H1 (cell line): Measurements from ENCODE around the gene GSE1. TPM values are rescaled to one million over a fixed set of nuclear protein-coding genes. Genes with fewer than 3 reads are reported as not detected.

Experiments
- CTCF ChIA-PET: fragments of 300-600 bp; sonication (Branson Sonifier 250); formaldehyde crosslinking; loops from one replicate; lab custom pipeline; 2021; ENCODE audit not compliant: partially characterized antibody; lab: Charles Lee
- POLR2A ChIA-PET: fragments of 300-600 bp; sonication (Branson Sonifier 250); formaldehyde crosslinking; loops from one replicate; lab custom pipeline; 2021; ENCODE audit warnings: inconsistent platforms; ENCODE audit not compliant: partially characterized antibody; lab: Charles Lee
- DNase-seq, 2 experiments: peaks; one replicate each; pipeline versions ENCODE4 v3.0.0 to v3.0.0-alpha.2; 2010 to 2022; ENCODE audit warnings: low spot score in 2 of 2, low read depth in 1 of 2, mixed read lengths in 1 of 2
- FAIRE-seq: peaks from 2 replicates; lab custom pipeline; 2011; peaks lifted over from hg19 to GRCh38; lab: Jason Lieb, UNC
- H2AFZ ChIP-seq: 2 replicates; pipeline ENCODE4 v1.8.1; 2012; ENCODE audit warnings: low read length, inconsistent platforms
- H2AK5ac ChIP-seq: 2 replicates; pipeline ENCODE4 v1.6.1; 2013; ENCODE audit warnings: low read depth, low read length
- H2BK120ac ChIP-seq: replicated peaks from 2 replicates; pipeline ENCODE3; 2013; ENCODE audit warnings: low read depth, low read length, inconsistent platforms
- H2BK12ac ChIP-seq: 2 replicates; pipeline ENCODE4 v1.6.1; 2013; ENCODE audit warnings: low read depth, low read length
- H2BK15ac ChIP-seq: 2 replicates; pipeline ENCODE4 v1.6.1; 2013; ENCODE audit warnings: low read length
- H2BK20ac ChIP-seq: 2 replicates; pipeline ENCODE4 v1.6.1; 2013; ENCODE audit warnings: low read length
- H2BK5ac ChIP-seq: 2 replicates; pipeline ENCODE4 v1.6.1; 2013; ENCODE audit warnings: low read depth, low read length
- H3K14ac ChIP-seq: 2 replicates; pipeline ENCODE4 v1.6.1; 2013; ENCODE audit warnings: inconsistent platforms; ENCODE audit not compliant: insufficient read length
- H3K18ac ChIP-seq: 2 replicates; pipeline ENCODE4 v1.6.1; 2013; ENCODE audit warnings: low read length; ENCODE audit errors: extremely low read depth
- H3K23ac ChIP-seq: 2 replicates; pipeline ENCODE4 v1.6.1; 2013; ENCODE audit warnings: inconsistent platforms; ENCODE audit not compliant: insufficient read length
- H3K23me2 ChIP-seq: 2 replicates; pipeline ENCODE4 v1.6.1; 2013; ENCODE audit warnings: low read depth, low read length
- H3K27ac ChIP-seq: 2 replicates; pipeline ENCODE4 v1.6.1; 2011; ENCODE audit warnings: low read depth, low read length, inconsistent platforms
- H3K27me3 ChIP-seq, 4 experiments: replicated peaks in 1 of 4; 1 replicate in 1 of 4; 2 replicates in 3 of 4; pipeline versions ENCODE4 v1.6.1 to v1.8.1; 2011 to 2013; ENCODE audit warnings: low read length in 3 of 4, mild to moderate bottlenecking in 3 of 4, inconsistent platforms in 2 of 4, mixed read lengths in 2 of 4, moderate library complexity in 1 of 4; ENCODE audit not compliant: control insufficient read depth in 3 of 4, insufficient read depth in 3 of 4; ENCODE audit errors: extremely low read depth in 1 of 4
- H3K36me3 ChIP-seq, 4 experiments: 2 replicates each; pipeline versions ENCODE4 v1.6.1 to v1.8.1; 2011 to 2013; ENCODE audit warnings: mild to moderate bottlenecking in 4 of 4, low read length in 3 of 4, moderate library complexity in 2 of 4, control low read depth in 1 of 4, inconsistent platforms in 1 of 4; ENCODE audit not compliant: insufficient read depth in 4 of 4, control insufficient read depth in 2 of 4
- H3K4ac ChIP-seq: replicated peaks from 2 replicates; pipeline ENCODE3; 2013; ENCODE audit warnings: low read length, low read depth, mixed read lengths, inconsistent platforms; ENCODE audit not compliant: insufficient read length
- H3K4me1 ChIP-seq, 4 experiments: replicated peaks in 1 of 4; 1 replicate in 1 of 4; 2 replicates in 3 of 4; pipeline versions ENCODE4 v1.6.1 to v1.8.1; 2011 to 2013; ENCODE audit warnings: low read length in 3 of 4, inconsistent platforms in 2 of 4, mixed read lengths in 1 of 4; ENCODE audit not compliant: insufficient read depth in 4 of 4, control insufficient read depth in 3 of 4
- H3K4me2 ChIP-seq, 2 experiments: 2 replicates each; pipeline versions ENCODE4 v1.6.1 to v1.8.1; 2011 to 2013; ENCODE audit warnings: low read depth in 2 of 2, low read length in 2 of 2, control low read depth in 1 of 2, inconsistent platforms in 1 of 2, mild to moderate bottlenecking in 1 of 2; ENCODE audit not compliant: insufficient read depth in 1 of 2
- H3K4me3 ChIP-seq, 4 experiments: fragments of 200-600, 300-600 bp in 1 of 4; sonication (generic), shearing (Covaris generic), sonication (Bioruptor Twin) in 1 of 4; 2 replicates each; pipeline versions ENCODE4 v1.5.1 to v1.8.1; 2011 to 2016; ENCODE audit warnings: low read length in 4 of 4, low read depth in 3 of 4, control low read depth in 2 of 4, inconsistent platforms in 2 of 4, mild to moderate bottlenecking in 2 of 4, mixed read lengths in 1 of 4, moderate library complexity in 1 of 4; ENCODE audit not compliant: insufficient read depth in 2 of 4; ENCODE audit errors: extremely low read depth in 1 of 4
- H3K56ac ChIP-seq: replicated peaks from 2 replicates; pipeline ENCODE3; 2013; ENCODE audit warnings: low read depth, mild to moderate bottlenecking, mixed read lengths, low read length, inconsistent platforms; ENCODE audit not compliant: insufficient read length
- H3K79me1 ChIP-seq: 2 replicates; pipeline ENCODE4 v1.6.1; 2013; ENCODE audit warnings: low read depth, low read length, control low read depth
- H3K79me2 ChIP-seq, 2 experiments: 2 replicates each; pipeline versions ENCODE4 v1.6.1 to v1.8.1; 2012 to 2013; ENCODE audit warnings: low read length in 2 of 2, mild to moderate bottlenecking in 2 of 2, inconsistent platforms in 1 of 2; ENCODE audit not compliant: insufficient read depth in 2 of 2, control insufficient read depth in 1 of 2
- H3K9ac ChIP-seq, 4 experiments: replicated peaks in 1 of 4; 1 replicate in 1 of 4; 2 replicates in 3 of 4; pipeline versions ENCODE4 v1.6.1 to v1.8.1; 2011 to 2013; ENCODE audit warnings: low read depth in 3 of 4, low read length in 3 of 4, control low read depth in 2 of 4, mild to moderate bottlenecking in 2 of 4, moderate library complexity in 2 of 4, inconsistent platforms in 1 of 4; ENCODE audit errors: extremely low read depth in 1 of 4
- H3K9me3 ChIP-seq, 2 experiments: 2 replicates each; pipeline versions ENCODE4 v1.6.1 to v1.8.1; 2012 to 2013; ENCODE audit warnings: mild to moderate bottlenecking in 2 of 2, moderate library complexity in 2 of 2, control low read depth in 1 of 2, inconsistent platforms in 1 of 2, low read depth in 1 of 2, low read length in 1 of 2, mixed read lengths in 1 of 2; ENCODE audit not compliant: insufficient read depth in 2 of 2
- H4K20me1 ChIP-seq, 2 experiments: replicated peaks in 1 of 2; 2 replicates each; pipeline versions ENCODE3 to v1.8.1; 2011 to 2013; ENCODE audit warnings: inconsistent platforms in 2 of 2, low read length in 2 of 2, mild to moderate bottlenecking in 1 of 2; ENCODE audit not compliant: insufficient read depth in 2 of 2, control insufficient read depth in 1 of 2
- H4K5ac ChIP-seq: 2 replicates; pipeline ENCODE4 v1.6.1; 2013; ENCODE audit warnings: low read length, low read depth, mixed read lengths, inconsistent platforms; ENCODE audit not compliant: insufficient read length
- H4K8ac ChIP-seq: 2 replicates; pipeline ENCODE4 v1.8.0; 2013; ENCODE audit warnings: mild to moderate bottlenecking, moderate library complexity, low read length, inconsistent platforms; ENCODE audit not compliant: insufficient read depth; ENCODE audit errors: extremely low read depth
- H4K91ac ChIP-seq: replicated peaks from 2 replicates; pipeline ENCODE3; 2013; ENCODE audit warnings: low read length, mixed read lengths, inconsistent platforms; ENCODE audit not compliant: insufficient read length
- KDM4A ChIP-seq: IDR thresholded peaks from one replicate; pipeline ENCODE4 v1.7.1; 2012; ENCODE audit warnings: low read depth, mild to moderate bottlenecking, moderate library complexity, low read length, inconsistent platforms; ENCODE audit not compliant: severe bottlenecking
- SIRT6 ChIP-seq: IDR thresholded peaks from one replicate; pipeline ENCODE4 v1.7.1; 2012; ENCODE audit warnings: low read length, inconsistent platforms
- SP4 ChIP-seq: IDR thresholded peaks from 2 replicates; pipeline ENCODE4 v1.6.1; 2012; ENCODE audit warnings: low read length, inconsistent platforms
- TCF12 ChIP-seq: IDR thresholded peaks from 2 replicates; pipeline ENCODE4 v1.6.1; 2011; ENCODE audit warnings: low read depth, mild to moderate bottlenecking, low read length
- WGBS, 2 experiments: shearing (Covaris generic) in 1 of 2; methylation state at CpG; one replicate each; pipeline versions ENCODE4 v1.1.6 to v1.1.7; 2013 to 2015; ENCODE audit warnings: low lambda C conversion rate in 2 of 2, mixed read lengths in 2 of 2, inconsistent platforms in 1 of 2, low coverage in 1 of 2, missing lambda C conversion rate in 1 of 2; ENCODE audit not compliant: insufficient replicate concordance in 2 of 2, insufficient coverage in 1 of 2, insufficient read length in 1 of 2; ENCODE audit errors: extremely low coverage in 1 of 2, missing lambda C conversion rate in 1 of 2; 5-methylcytosine and 5-hydroxymethylcytosine counted together
- polyA plus RNA-seq, 7 experiments: library from polyadenylated mRNA; depleted of rRNA in 3 of 7; stranded (reverse) in 5 of 7; unstranded in 2 of 7; fragments of >200 nt in 5 of 7; fragments of 200-250 nt in 2 of 7; gene quantifications; 1 replicate in 5 of 7; 2 replicates in 1 of 7; 4 replicates in 1 of 7; pipeline versions ENCODE4 v1.2.1 to v1.2.3, GENCODE V29; 2011 to 2013; ENCODE audit warnings: missing spikeins in 2 of 7, mixed read lengths in 2 of 7
- total RNA-seq: library from RNA; stranded (reverse); fragmentation: NEBNext Ultra II Directional; extraction: Animal tissue kit (Norgen Biotek cat#: 25700); gene quantifications from 2 replicates; pipeline ENCODE4 v1.2.1, GENCODE V29; 2021

Gene GSE1
- total and polyA plus RNA-seq, 2 of the 8 experiments (the other 6 are each of a cell fraction or from before 2014, with no cell fraction given), result 26.0 to 65.6 TPM

DNA sequence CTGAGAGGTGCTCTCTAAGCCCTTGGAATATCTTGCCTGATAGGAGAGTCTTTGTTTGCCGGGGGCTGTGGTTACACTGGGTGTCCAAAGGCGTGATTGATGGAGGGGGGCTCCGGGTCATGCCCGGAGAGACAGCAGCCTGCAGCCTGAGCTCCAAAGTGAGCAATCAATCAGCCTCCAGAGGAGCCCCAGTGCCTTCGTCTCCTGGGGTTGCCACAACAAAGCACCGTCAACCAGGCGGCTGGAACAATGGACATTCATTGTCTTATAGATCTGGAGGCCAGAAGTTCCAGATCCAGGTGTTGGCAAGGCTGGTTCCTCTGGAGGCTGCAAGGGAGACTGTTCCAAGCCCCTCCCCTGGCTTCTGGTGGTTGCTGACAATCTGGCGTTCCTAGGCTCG lies 99.7 kb downstream of the GSE1 start:
- Histone ChIP-seq H3K14ac (no peak overlapping the region), H3K36me3 (no peaks in the 10 kb centered on the region), H2AK5ac (no peak overlapping the region), H3K79me2 (no peaks in the 10 kb centered on the region), H3K4me1 (peaks cover 0 to 10% (median 7%) of the 10 kb centered on the region in 4 experiments; a peak in 6 of 7 replicates), H2BK120ac (no peak overlapping the region), H4K8ac (no peak overlapping the region), H3K4me2 (no peak overlapping the region), H3K23ac (no peak overlapping the region), H4K20me1 (no peaks in the 10 kb centered on the region), H3K27ac (no peak overlapping the region), H2BK15ac (no peak overlapping the region), H3K56ac (no peak overlapping the region), H4K91ac (no peak overlapping the region), H3K4me3 (no peak overlapping the region), H3K18ac (no peak overlapping the region), H2BK12ac (no peak overlapping the region), H2BK5ac (no peak overlapping the region), H2BK20ac (no peak overlapping the region), H2AFZ (no peak overlapping the region), H3K27me3 (peaks cover 0 to 7% (median 2%) of the 10 kb centered on the region in 4 experiments; a peak in 3 of 7 replicates), H3K23me2 (peaks cover 8% of the 10 kb centered on the region; the same call in 1 of the 2 replicates), H3K9ac (no peak overlapping the region), H3K4ac (no peak overlapping the region), H3K9me3 (peaks cover 5 to 6% of the 10 kb centered on the region in 2 experiments; a peak in 3 of 4 replicates), H3K79me1 (no peaks in the 10 kb centered on the region), H4K5ac (no peak overlapping the region)
- peak; percentile 67; the same call in 1 of the 2 replicates for TF ChIP-seq TCF12
- TF ChIP-seq KDM4A, result no peak
- TF ChIP-seq SIRT6, result no peak
- TF ChIP-seq SP4, result no peak
- no peak for FAIRE-seq
- ChIA-PET POLR2A (interaction anchor here (0.7 to 1.6 kb wide), 2 partner anchors 24 to 35 kb away, joined by 3 read pairs; partner anchors contain the start of gene GINS2), CTCF (interaction anchor here (20.7 kb wide), 1 partner anchor 24 kb away, joined by 620 read pairs; the partner anchor contains the start of gene GINS2)
- 76% methylated on average over 9 of the region's 9 CpGs; no CpG with 5 or more reads in 1 of the 2 experiments for WGBS, 2 experiments
- no peak for DNase-seq
